HCT116 (cell line): ENCODE data around the gene MBNL2. TPM values are rescaled to one million over a fixed set of nuclear protein-coding genes. Genes with fewer than 3 reads are reported as not detected.

Source experiments
- ATAC-seq: fragments of 200-7000 bp; cut with Tn5 transposase; 2 replicates; pipeline ENCODE4 v1.9.1; 2020; ENCODE audit warnings: mild to moderate bottlenecking, moderate library complexity
- BruUV-seq: library from RNA; stranded (reverse); fragments of 400-500 nt; replicated peaks from 2 replicates; lab custom pipeline; 2021; lab: Mats Ljungman, UMichigan
- CTCF ChIA-PET: fragments of 300-600 bp; sonication (Branson Sonifier 250); formaldehyde crosslinking; loops from one replicate; lab custom pipeline; 2021; ENCODE audit warnings: antibody characterized with exemption; lab: Charles Lee
- POLR2A ChIA-PET: fragments of 300-600, 350-600 bp; sonication (Branson Sonifier 250); formaldehyde crosslinking; loops from one replicate; lab custom pipeline; 2021; ENCODE audit warnings: antibody characterized with exemption; lab: Charles Lee
- RAD21 ChIA-PET, 2 experiments: fragments of 300-600 bp; sonication (Branson Sonifier 250); formaldehyde crosslinking; loops; one replicate each; lab custom pipeline; 2023; ENCODE audit warnings: low total read pairs in 2 of 2; ENCODE audit not compliant: uncharacterized antibody in 2 of 2, unreplicated experiment in 2 of 2, low non-redundant PET in 1 of 2; lab: Charles Lee
- DNase-seq: peaks from one replicate; pipeline ENCODE4 v3.0.0-alpha.2; 2010; ENCODE audit warnings: low read depth, low spot score
- H2AFZ ChIP-seq: fragments of 200-600 bp; shearing (Covaris generic), sonication (generic); 2 replicates; pipeline ENCODE4 v1.6.1; 2017; ENCODE audit warnings: low read depth, mixed run types, mixed read lengths, antibody characterized with exemption, low read length; ENCODE audit not compliant: poor library complexity, severe bottlenecking
- H3K27ac ChIP-seq: 2 replicates; pipeline ENCODE4 v1.5.1; 2012; ENCODE audit warnings: low read depth, low read length
- H3K27me3 ChIP-seq: fragments of 200-600 bp; sonication (generic); 2 replicates; pipeline ENCODE4 v1.6.1; 2016; ENCODE audit warnings: mixed run types, low read length, mixed read lengths; ENCODE audit not compliant: insufficient read depth
- H3K36me3 ChIP-seq, 2 experiments: fragments of 200-500 bp in 1 of 2; fragments of 200-600 bp in 1 of 2; sonication (Bioruptor generic) in 1 of 2; sonication (generic) in 1 of 2; 2 replicates each; pipeline versions ENCODE4 v1.5.1 to v1.6.1; 2014 to 2016; ENCODE audit warnings: low read length in 2 of 2, inconsistent platforms in 1 of 2, mixed read lengths in 1 of 2, mixed run types in 1 of 2; ENCODE audit not compliant: insufficient read depth in 2 of 2, control insufficient read depth in 1 of 2
- H3K4me1 ChIP-seq, 2 experiments: fragments of 200-600 bp in 1 of 2; sonication (generic) in 1 of 2; 2 replicates each; pipeline versions ENCODE4 v1.5.1 to v1.6.1; 2012 to 2017; ENCODE audit warnings: low read length in 2 of 2, inconsistent platforms in 1 of 2, mild to moderate bottlenecking in 1 of 2, mixed read lengths in 1 of 2, mixed run types in 1 of 2, moderate library complexity in 1 of 2; ENCODE audit not compliant: insufficient read depth in 2 of 2, control insufficient read depth in 1 of 2
- H3K4me2 ChIP-seq: fragments of 200-600 bp; sonication (generic); 2 replicates; pipeline ENCODE4 v1.6.1; 2017; ENCODE audit warnings: mixed run types, low read length, mixed read lengths
- H3K4me3 ChIP-seq, 2 experiments: fragments of 200-600 bp in 1 of 2; sonication (generic) in 1 of 2; replicated peaks in 1 of 2; 2 replicates each; pipeline ENCODE4 v1.5.1; 2011 to 2016; ENCODE audit warnings: low read length in 2 of 2, control low read depth in 1 of 2, low read depth in 1 of 2, mild to moderate bottlenecking in 1 of 2, mixed read lengths in 1 of 2, mixed run types in 1 of 2
- H3K79me2 ChIP-seq: fragments of 200-600 bp; sonication (generic); 2 replicates; pipeline ENCODE4 v1.6.1; 2017; ENCODE audit warnings: mild to moderate bottlenecking, mixed run types, low read length, moderate library complexity, mixed read lengths; ENCODE audit not compliant: insufficient read depth
- H3K9ac ChIP-seq: fragments of 200-600 bp; sonication (generic); 2 replicates; pipeline ENCODE4 v1.6.1; 2016; ENCODE audit warnings: low read length, mixed read lengths
- H3K9me2 ChIP-seq: fragments of 200-600 bp; sonication (generic), shearing (Covaris generic); 2 replicates; pipeline ENCODE4 v1.6.1; 2017; ENCODE audit warnings: mixed run types, mild to moderate bottlenecking, moderate library complexity; ENCODE audit not compliant: insufficient read depth
- H3K9me3 ChIP-seq, 2 experiments: fragments of 200-500 bp in 1 of 2; fragments of 200-600 bp in 1 of 2; sonication (Bioruptor generic) in 1 of 2; sonication (generic) in 1 of 2; 2 replicates each; pipeline ENCODE4 v1.6.1; 2014 to 2017; ENCODE audit warnings: low read length in 2 of 2, mixed read lengths in 2 of 2, inconsistent platforms in 1 of 2, low read depth in 1 of 2, mild to moderate bottlenecking in 1 of 2, mixed run types in 1 of 2, moderate library complexity in 1 of 2; ENCODE audit not compliant: control insufficient read depth in 1 of 2, insufficient read depth in 1 of 2
- H4K20me1 ChIP-seq: fragments of 200-600 bp; sonication (generic), shearing (Covaris generic); 2 replicates; pipeline ENCODE4 v1.6.1; 2017; ENCODE audit warnings: mixed run types, mild to moderate bottlenecking, moderate library complexity; ENCODE audit not compliant: insufficient read depth
- CBX3 ChIP-seq: IDR thresholded peaks from 2 replicates; pipeline ENCODE4 v1.6.1; 2012; ENCODE audit warnings: low read depth
- CEBPB ChIP-seq: IDR thresholded peaks from 2 replicates; pipeline ENCODE4 v1.6.1; 2012; ENCODE audit warnings: low read depth
- CTCF ChIP-seq, 3 experiments: fragments of 200-600 bp in 1 of 3; sonication (generic) in 1 of 3; IDR thresholded peaks in 2 of 3; conservative IDR thresholded peaks in 1 of 3; 2 replicates each; pipeline ENCODE4 v1.5.1; 2012 to 2017; ENCODE audit warnings: low read depth in 2 of 3, low read length in 2 of 3, antibody characterized with exemption in 1 of 3, borderline replicate concordance in 1 of 3, control low read depth in 1 of 3, mild to moderate bottlenecking in 1 of 3, mixed read lengths in 1 of 3, mixed run types in 1 of 3, moderate library complexity in 1 of 3; ENCODE audit not compliant: insufficient read depth in 1 of 3
- EZH2phosphoT487 ChIP-seq: fragments of 200-600 bp; IDR thresholded peaks from 2 replicates; pipeline ENCODE4 v1.6.1; 2018; ENCODE audit warnings: antibody characterized with exemption, borderline replicate concordance
- JUND ChIP-seq: IDR thresholded peaks from 2 replicates; pipeline ENCODE4 v1.6.1; 2012
- RAD21 ChIP-seq: IDR thresholded peaks from 2 replicates; pipeline ENCODE4 v1.6.1; 2012; ENCODE audit warnings: low read depth, mild to moderate bottlenecking
- SP1 ChIP-seq: IDR thresholded peaks from 2 replicates; pipeline ENCODE4 v1.6.1; 2012; ENCODE audit warnings: low read depth
- SRF ChIP-seq: IDR thresholded peaks from 2 replicates; pipeline ENCODE4 v1.6.1; 2012; ENCODE audit warnings: low read depth
- ZBTB33 ChIP-seq: IDR thresholded peaks from 2 replicates; pipeline ENCODE4 v1.6.1; 2011; ENCODE audit warnings: mild to moderate bottlenecking, low read length, moderate library complexity; ENCODE audit not compliant: insufficient replicate concordance; ENCODE audit errors: extremely low read depth
- intact Hi-C: fragments of 100-400 bp; cut with micrococcal nuclease; formaldehyde crosslinking; loops from 2 replicates; pipeline ENCODE4 v1.10.0; 2022
- total RNA-seq: library from RNA; stranded (reverse); gene quantifications from one replicate; pipeline ENCODE4 v1.2.1, GENCODE V29; 2021; ENCODE audit not compliant: unreplicated experiment

MBNL2 gene
- total RNA-seq, 1 experiment from 2014 or later, result 73.9 TPM

- H3K9me3 ChIP-seq, result no peaks in the 10 kb centered on the region
- H3K4me3 ChIP-seq, result no peak overlapping the region
- H3K27me3 ChIP-seq, result no peaks in the 10 kb centered on the region
- BruUV-seq, result no TSS peak
- H3K27ac ChIP-seq, result no peak overlapping the region
- intact Hi-C loops, result loop anchor here (1.0 to 2.0 kb wide), 3 partner anchors 102 to 181 kb away; no protein-coding TSS in a partner anchor
- H3K9me2 ChIP-seq, result no peaks in the 10 kb centered on the region
- H3K9ac ChIP-seq, result no peak overlapping the region
- DNase-seq (no peak), ATAC-seq (peak; percentile 95)
- H4K20me1 ChIP-seq, result no peaks in the 10 kb centered on the region
- TF ChIP-seq ZBTB33 (no peak), SP1 (no peak), CEBPB (no peak), CBX3 (no peak), SRF (no peak), JUND (no peak), EZH2phosphoT487 (no peak), CTCF (IDR thresholded peaks at IDR 0.05 in 2 of 3, conservative IDR thresholded peaks at IDR 0.05 in 1 of 3; ENCODE audit: borderline replicate concordance in 1 of 3, insufficient read depth in 1 of 3, low read depth in 2 of 3, low read length in 2 of 3) (peak; percentile 58 to 79 (median 76); a peak in 5 of 6 replicates), RAD21 (peak; percentile 76)
- peaks cover 5 to 12% of the 10 kb centered on the region in 2 experiments; a peak in 2 of 4 replicates for H3K4me1 ChIP-seq
- no peaks in the 10 kb centered on the region for H3K79me2 ChIP-seq
- H3K4me2 ChIP-seq, result no peak overlapping the region
- CTCF ChIA-PET, result interaction anchor here (1.0 to 1.8 kb wide), 4 partner anchors 11 to 103 kb away, joined by 3 to 18 read pairs (median 7); partner anchors contain the start of gene MBNL2
- RAD21 ChIA-PET, result interaction anchor here (0.6 to 1.4 kb wide), 4 partner anchors 14 to 103 kb away, joined by 3 to 7 read pairs (median 5); no protein-coding TSS in a partner anchor
- POLR2A ChIA-PET, result interaction anchor here (1.3 kb wide), 1 partner anchor 10 kb away, joined by 5 read pairs; the partner anchor contains the start of gene MBNL2
- no peaks in the 10 kb centered on the region for H3K36me3 ChIP-seq
- H2AFZ ChIP-seq, result no peak overlapping the region
These were observed 9.5 kb upstream of the MBNL2 start for GRCh38 chr13:97212601-97213040.
